ENCODE measurements around the gene KRT222.

Gene KRT222

GRCh38 chr17:40614431-40615067 is 50.4 kb downstream of the KRT222 start:
- Histone ChIP-seq H3K4me1 (ENCODE audit: low read depth, poor library complexity, severe bottlenecking) (peaks cover 20% of the 10 kb centered on the region), H4K20me1 (ENCODE audit: insufficient read depth) (no peaks in the 10 kb centered on the region), H3K4me3 (IDR thresholded peaks at IDR 0.05; ENCODE audit: insufficient read depth, low read depth, low read length) (no peak overlapping the region), H3K4me2 (peak overlapping the region; percentile 54; the same call in 1 of the 2 replicates), H2AFZ (ENCODE audit: low read depth) (no peak overlapping the region; the same call in 1 of the 2 replicates), H3K9ac (no peak overlapping the region), H3K36me3 (ENCODE audit: insufficient read depth) (no peaks in the 10 kb centered on the region), H3K79me2 (ENCODE audit: insufficient read depth, low read depth) (no peaks in the 10 kb centered on the region), H3K27me3 (ENCODE audit: insufficient read depth, low read depth) (no peaks in the 10 kb centered on the region), H3K27ac (no peak overlapping the region)
- TF ChIP-seq, protein P1, sequence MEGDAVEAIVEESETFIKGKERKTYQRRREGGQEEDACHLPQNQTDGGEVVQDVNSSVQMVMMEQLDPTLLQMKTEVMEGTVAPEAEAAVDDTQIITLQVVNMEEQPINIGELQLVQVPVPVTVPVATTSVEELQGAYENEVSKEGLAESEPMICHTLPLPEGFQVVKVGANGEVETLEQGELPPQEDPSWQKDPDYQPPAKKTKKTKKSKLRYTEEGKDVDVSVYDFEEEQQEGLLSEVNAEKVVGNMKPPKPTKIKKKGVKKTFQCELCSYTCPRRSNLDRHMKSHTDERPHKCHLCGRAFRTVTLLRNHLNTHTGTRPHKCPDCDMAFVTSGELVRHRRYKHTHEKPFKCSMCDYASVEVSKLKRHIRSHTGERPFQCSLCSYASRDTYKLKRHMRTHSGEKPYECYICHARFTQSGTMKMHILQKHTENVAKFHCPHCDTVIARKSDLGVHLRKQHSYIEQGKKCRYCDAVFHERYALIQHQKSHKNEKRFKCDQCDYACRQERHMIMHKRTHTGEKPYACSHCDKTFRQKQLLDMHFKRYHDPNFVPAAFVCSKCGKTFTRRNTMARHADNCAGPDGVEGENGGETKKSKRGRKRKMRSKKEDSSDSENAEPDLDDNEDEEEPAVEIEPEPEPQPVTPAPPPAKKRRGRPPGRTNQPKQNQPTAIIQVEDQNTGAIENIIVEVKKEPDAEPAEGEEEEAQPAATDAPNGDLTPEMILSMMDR (conservative IDR thresholded peaks at IDR 0.05; ENCODE audit: low read depth, low read length): no peak

DNA sequence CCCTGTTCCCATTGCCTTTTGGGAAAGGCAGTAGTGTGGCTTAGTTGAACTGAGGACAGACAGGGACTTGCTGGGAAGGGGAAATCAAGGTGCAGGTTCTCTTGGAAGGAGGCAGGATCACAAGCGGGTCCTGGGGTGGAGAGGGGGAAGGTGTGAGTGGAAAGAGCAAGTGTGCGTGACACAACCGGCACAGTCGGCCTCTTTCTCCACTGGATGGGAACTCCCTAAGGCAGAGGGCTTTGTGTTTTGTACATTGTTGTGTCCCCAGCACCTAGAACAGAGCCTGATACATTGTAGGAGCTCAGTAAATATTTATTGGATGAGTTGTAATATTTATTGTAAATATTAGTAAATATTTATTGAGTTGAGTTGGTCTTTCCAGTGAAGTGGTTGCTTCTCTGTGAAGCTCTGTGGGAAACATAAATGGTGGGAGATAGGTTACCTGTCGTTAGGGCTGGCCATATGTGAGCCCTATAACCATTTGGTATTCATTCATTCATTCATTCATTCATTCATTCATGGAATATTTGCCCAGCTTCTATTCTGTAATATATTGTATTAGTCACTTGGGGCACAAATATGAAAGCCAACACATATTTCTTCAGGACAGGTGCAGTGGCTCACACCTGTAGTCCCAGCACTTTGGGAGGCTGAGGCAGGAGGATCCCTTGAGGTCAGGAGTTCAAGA is 51.4 kb downstream of the KRT222 start:
- no peaks in the 10 kb centered on the region for H4K20me1 ChIP-seq (ENCODE audit: insufficient read depth)
- H3K27ac ChIP-seq: no peak overlapping the region
- peaks cover 15% of the 10 kb centered on the region for H3K4me1 ChIP-seq (ENCODE audit: low read depth, poor library complexity, severe bottlenecking)
- no peaks in the 10 kb centered on the region for H3K27me3 ChIP-seq (ENCODE audit: insufficient read depth, low read depth)
- TF ChIP-seq, protein P1 (conservative IDR thresholded peaks at IDR 0.05; ENCODE audit: low read depth, low read length): no peak
- no peak overlapping the region for H3K4me2 ChIP-seq
- H3K9ac ChIP-seq: no peak overlapping the region
- no peak overlapping the region for H2AFZ ChIP-seq (ENCODE audit: low read depth)
- no peaks in the 10 kb centered on the region for H3K36me3 ChIP-seq (ENCODE audit: insufficient read depth)
- H3K79me2 ChIP-seq (ENCODE audit: insufficient read depth, low read depth): no peaks in the 10 kb centered on the region
- no peak overlapping the region for H3K4me3 ChIP-seq (IDR thresholded peaks at IDR 0.05; ENCODE audit: insufficient read depth, low read depth, low read length)

DNA sequence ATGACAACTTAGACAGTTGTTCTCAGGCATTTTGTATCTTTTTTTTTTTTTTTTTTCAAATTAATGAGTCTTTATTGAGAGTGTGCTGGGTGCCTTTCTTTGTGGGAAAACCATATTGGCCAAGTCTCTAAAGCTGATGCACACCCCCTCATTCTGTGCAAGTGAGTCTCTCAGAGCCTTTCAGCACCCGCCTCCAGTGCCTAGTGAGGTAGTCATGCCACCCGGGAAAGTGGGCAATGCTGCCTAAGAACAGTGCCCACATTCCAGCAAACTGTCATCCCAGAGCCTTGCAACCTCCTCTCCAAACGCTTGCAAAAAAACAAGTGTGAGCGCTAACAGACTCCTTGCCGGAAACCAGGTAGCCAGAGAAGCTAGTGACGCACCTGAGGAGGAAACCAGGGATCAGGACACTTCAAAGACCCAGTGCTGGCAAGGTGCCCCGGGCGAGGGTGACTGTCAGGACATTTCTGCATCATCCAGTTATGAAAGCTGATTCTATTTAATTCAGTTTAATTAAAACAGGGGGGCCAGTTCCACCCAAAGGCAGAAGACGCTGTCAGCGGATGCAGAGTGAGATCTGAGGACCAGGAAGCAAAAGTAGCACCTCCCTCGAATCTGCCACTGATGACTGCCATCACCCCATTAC is 52.3 kb downstream of the KRT222 start:
- Histone ChIP-seq H3K27ac (no peak overlapping the region), H3K4me3 (IDR thresholded peaks at IDR 0.05; ENCODE audit: insufficient read depth, low read depth, low read length) (no peak overlapping the region), H3K36me3 (ENCODE audit: insufficient read depth) (no peaks in the 10 kb centered on the region), H4K20me1 (ENCODE audit: insufficient read depth) (no peaks in the 10 kb centered on the region), H3K79me2 (ENCODE audit: insufficient read depth, low read depth) (no peaks in the 10 kb centered on the region), H3K4me2 (no peak overlapping the region), H3K27me3 (ENCODE audit: insufficient read depth, low read depth) (no peaks in the 10 kb centered on the region), H3K9ac (no peak overlapping the region), H3K4me1 (ENCODE audit: low read depth, poor library complexity, severe bottlenecking) (peaks cover 15% of the 10 kb centered on the region), H2AFZ (ENCODE audit: low read depth) (no peak overlapping the region)
- TF ChIP-seq, protein P1 (conservative IDR thresholded peaks at IDR 0.05; ENCODE audit: low read depth, low read length): no peak

DNA sequence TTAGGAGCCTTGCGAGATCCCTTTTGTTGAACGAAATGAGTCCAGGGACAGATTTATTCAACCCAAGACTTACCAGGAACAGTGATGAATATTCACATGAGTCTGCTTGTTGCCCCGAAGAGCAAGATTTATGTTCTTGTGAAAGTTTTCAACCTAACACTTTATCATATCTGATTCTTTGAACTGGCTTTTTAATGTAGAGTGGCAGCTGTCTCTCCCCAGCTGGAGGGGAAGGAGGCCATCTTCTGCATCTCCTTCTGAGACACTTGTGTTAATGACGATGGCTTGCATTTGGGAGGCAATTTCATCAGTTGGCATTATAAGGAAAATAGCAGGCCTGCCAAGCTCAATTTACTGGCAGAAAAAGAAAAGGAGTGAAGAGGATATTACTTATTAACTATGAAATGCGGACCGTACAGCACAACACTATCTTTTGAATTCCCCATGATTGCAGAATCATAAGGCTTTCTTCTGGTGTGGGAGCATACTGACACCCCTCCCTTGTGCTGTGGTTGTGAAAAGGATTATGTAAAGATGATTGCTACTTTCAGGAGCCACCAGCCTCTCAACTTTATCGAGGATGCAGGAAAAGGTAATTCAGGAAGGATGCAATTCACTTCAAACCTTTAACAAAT is 53.0 kb downstream of the KRT222 start:
- Histone ChIP-seq H3K27ac (no peak overlapping the region), H3K79me2 (ENCODE audit: insufficient read depth, low read depth) (no peaks in the 10 kb centered on the region), H4K20me1 (ENCODE audit: insufficient read depth) (no peaks in the 10 kb centered on the region), H3K9ac (no peak overlapping the region), H2AFZ (ENCODE audit: low read depth) (no peak overlapping the region), H3K27me3 (ENCODE audit: insufficient read depth, low read depth) (no peaks in the 10 kb centered on the region), H3K4me3 (IDR thresholded peaks at IDR 0.05; ENCODE audit: insufficient read depth, low read depth, low read length) (no peak overlapping the region), H3K4me1 (ENCODE audit: low read depth, poor library complexity, severe bottlenecking) (peaks cover 15% of the 10 kb centered on the region), H3K36me3 (ENCODE audit: insufficient read depth) (no peaks in the 10 kb centered on the region), H3K4me2 (no peak overlapping the region)
- TF ChIP-seq, protein P1 (conservative IDR thresholded peaks at IDR 0.05; ENCODE audit: low read depth, low read length): no peak
